ENCODE measurements around the gene RASAL2. TPM values are rescaled to one million over a fixed set of nuclear protein-coding genes. Genes with fewer than 3 reads are reported as not detected.

Gene RASAL2
- total RNA-seq, 4 donors from 2014 or later, result 26.0 to 51.4 (median 31.0) TPM

GRCh38 chr1:178263341-178263740, 169.4 kb downstream of the RASAL2 start:
- no peak for DNase-seq (ENCODE audit: low spot score in 2 of 2)
- no peak overlapping the region for H3K4me3 ChIP-seq (ENCODE audit: low read depth, poor library complexity, severe bottlenecking)
- 44 to 54% methylated on average over 2 of the region's 2 CpGs for WGBS, 2 donors
- intact Hi-C loops (cut with DNase I; ENCODE audit: low total_unique reads), result no loop called here
- TF ChIP-seq POLR2A (IDR thresholded peaks at IDR 0.05), result no peak

GRCh38 chr1:178266113-178266512, 172.2 kb downstream of the RASAL2 start:
- no peak overlapping the region for H3K4me3 ChIP-seq (ENCODE audit: low read depth, poor library complexity, severe bottlenecking)
- WGBS, 2 donors, result 95 to 97% methylated on average over 3 of the region's 3 CpGs
- intact Hi-C loops (cut with DNase I; ENCODE audit: low total_unique reads), result no loop called here
- TF ChIP-seq POLR2A (IDR thresholded peaks at IDR 0.05) (no peak), CTCF (IDR thresholded peaks at IDR 0.05) (no peak)
- DNase-seq (ENCODE audit: low spot score in 2 of 2), result no peak

GRCh38 chr1:178266619-178267066, 172.7 kb downstream of the RASAL2 start:
- intact Hi-C loops (cut with DNase I; ENCODE audit: low total_unique reads), result no loop called here
- WGBS, 2 donors, result 78 to 82% methylated on average over 4 of the region's 4 CpGs

GRCh38 chr1:178267646-178268094, 173.8 kb downstream of the RASAL2 start:
- no peak for DNase-seq (ENCODE audit: low spot score in 2 of 2)
- WGBS, 2 donors, result 70 to 76% methylated on average over 3 of the region's 3 CpGs
- no peak overlapping the region for H3K4me3 ChIP-seq (ENCODE audit: low read depth, poor library complexity, severe bottlenecking)
- TF ChIP-seq POLR2A (IDR thresholded peaks at IDR 0.05) (no peak), CTCF (IDR thresholded peaks at IDR 0.05) (no peak)
- intact Hi-C loops (cut with DNase I; ENCODE audit: low total_unique reads), result no loop called here

More at GRCh38 chr1:178266619-178267066, 172.7 kb downstream of the RASAL2 start:
- no peak for TF ChIP-seq CTCF (IDR thresholded peaks at IDR 0.05)
- no peak overlapping the region for H3K4me3 ChIP-seq (ENCODE audit: low read depth, poor library complexity, severe bottlenecking)
- no peak for DNase-seq (ENCODE audit: low spot score in 2 of 2)

- no peak overlapping the region for H3K4me3 ChIP-seq (ENCODE audit: low read depth, poor library complexity, severe bottlenecking)
- no peak for TF ChIP-seq CTCF (IDR thresholded peaks at IDR 0.05)
- no peak for TF ChIP-seq POLR2A (IDR thresholded peaks at IDR 0.05)
Measured at GRCh38 chr1:178271471-178271870, 177.6 kb downstream of the RASAL2 start.

GRCh38 chr1:178273707-178274410, 180.0 kb downstream of the RASAL2 start:
- no peak overlapping the region for H3K4me3 ChIP-seq (ENCODE audit: low read depth, poor library complexity, severe bottlenecking)
- intact Hi-C loops (cut with DNase I; ENCODE audit: low total_unique reads), result loop anchor here (10.0 kb wide), 1 partner anchor 239 kb away; no protein-coding TSS in a partner anchor
- TF ChIP-seq POLR2A (IDR thresholded peaks at IDR 0.05), result no peak
- no peak for TF ChIP-seq CTCF (IDR thresholded peaks at IDR 0.05)

More at GRCh38 chr1:178271471-178271870, 177.6 kb downstream of the RASAL2 start:
- WGBS, 2 donors, result 81 to 90% methylated on average over 1 of the region's 1 CpG
- DNase-seq (ENCODE audit: low spot score in 2 of 2), result no peak
- intact Hi-C loops (cut with DNase I; ENCODE audit: low total_unique reads), result loop anchor here (10.0 kb wide), 1 partner anchor 237 kb away; no protein-coding TSS in a partner anchor

More at GRCh38 chr1:178273707-178274410, 180.0 kb downstream of the RASAL2 start:
- 86% methylated on average over 6 of the region's 6 CpGs for WGBS, 2 donors
- DNase-seq (ENCODE audit: low spot score in 2 of 2), result no peak
